ENCODE data around the gene SNX20. TPM values are rescaled to one million over a fixed set of nuclear protein-coding genes. Genes with fewer than 3 reads are reported as not detected.

Gene SNX20
- total and polyA plus RNA-seq, 2 of the 13 experiments (the other 11 are each of a cell fraction or from before 2014, with no cell fraction given) = not detected

DNA sequence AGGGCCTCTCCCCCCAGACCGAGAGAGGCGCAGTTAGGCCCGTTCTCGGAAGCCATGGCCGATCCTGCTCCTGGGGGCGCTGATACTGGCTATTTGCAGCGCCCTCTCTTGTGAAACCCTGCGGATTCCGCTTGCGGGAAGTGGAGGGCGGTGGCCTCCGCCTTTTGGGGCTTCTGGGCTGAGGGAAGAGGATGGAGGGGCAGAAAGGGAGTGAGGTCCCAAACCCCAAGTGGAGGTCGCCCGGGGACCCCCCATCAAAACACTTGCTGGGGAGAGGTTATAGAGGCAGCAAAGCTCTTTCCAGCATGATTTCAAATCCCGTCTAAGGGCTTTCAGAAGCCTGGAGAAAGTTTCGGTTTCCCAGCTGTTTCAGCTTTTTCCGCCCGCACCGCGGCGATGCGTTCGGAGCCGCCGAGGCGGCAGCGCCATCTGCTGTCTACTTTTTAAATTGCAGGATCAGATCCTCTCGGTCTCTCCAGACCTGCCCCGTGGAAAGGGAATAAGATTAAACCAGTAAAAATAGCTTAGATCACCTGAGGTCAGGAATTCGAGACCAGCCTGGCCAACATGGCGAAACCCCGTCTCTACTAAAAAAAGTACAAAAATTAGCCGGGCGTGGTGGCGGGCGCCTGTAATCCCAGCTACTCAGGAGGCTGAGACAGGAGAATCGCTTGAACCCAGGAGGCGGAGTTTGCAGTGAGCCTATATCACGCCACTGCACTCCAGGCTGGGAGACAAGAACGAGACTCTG, 15.8 kb downstream of the SNX20 start (continued):
- TF ChIP-seq, protein P1, sequence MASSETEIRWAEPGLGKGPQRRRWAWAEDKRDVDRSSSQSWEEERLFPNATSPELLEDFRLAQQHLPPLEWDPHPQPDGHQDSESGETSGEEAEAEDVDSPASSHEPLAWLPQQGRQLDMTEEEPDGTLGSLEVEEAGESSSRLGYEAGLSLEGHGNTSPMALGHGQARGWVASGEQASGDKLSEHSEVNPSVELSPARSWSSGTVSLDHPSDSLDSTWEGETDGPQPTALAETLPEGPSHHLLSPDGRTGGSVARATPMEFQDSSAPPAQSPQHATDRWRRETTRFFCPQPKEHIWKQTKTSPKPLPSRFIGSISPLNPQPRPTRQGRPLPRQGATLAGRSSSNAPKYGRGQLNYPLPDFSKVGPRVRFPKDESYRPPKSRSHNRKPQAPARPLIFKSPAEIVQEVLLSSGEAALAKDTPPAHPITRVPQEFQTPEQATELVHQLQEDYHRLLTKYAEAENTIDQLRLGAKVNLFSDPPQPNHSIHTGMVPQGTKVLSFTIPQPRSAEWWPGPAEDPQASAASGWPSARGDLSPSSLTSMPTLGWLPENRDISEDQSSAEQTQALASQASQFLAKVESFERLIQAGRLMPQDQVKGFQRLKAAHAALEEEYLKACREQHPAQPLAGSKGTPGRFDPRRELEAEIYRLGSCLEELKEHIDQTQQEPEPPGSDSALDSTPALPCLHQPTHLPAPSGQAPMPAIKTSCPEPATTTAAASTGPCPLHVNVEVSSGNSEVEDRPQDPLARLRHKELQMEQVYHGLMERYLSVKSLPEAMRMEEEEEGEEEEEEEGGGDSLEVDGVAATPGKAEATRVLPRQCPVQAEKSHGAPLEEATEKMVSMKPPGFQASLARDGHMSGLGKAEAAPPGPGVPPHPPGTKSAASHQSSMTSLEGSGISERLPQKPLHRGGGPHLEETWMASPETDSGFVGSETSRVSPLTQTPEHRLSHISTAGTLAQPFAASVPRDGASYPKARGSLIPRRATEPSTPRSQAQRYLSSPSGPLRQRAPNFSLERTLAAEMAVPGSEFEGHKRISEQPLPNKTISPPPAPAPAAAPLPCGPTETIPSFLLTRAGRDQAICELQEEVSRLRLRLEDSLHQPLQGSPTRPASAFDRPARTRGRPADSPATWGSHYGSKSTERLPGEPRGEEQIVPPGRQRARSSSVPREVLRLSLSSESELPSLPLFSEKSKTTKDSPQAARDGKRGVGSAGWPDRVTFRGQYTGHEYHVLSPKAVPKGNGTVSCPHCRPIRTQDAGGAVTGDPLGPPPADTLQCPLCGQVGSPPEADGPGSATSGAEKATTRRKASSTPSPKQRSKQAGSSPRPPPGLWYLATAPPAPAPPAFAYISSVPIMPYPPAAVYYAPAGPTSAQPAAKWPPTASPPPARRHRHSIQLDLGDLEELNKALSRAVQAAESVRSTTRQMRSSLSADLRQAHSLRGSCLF (CRISPR knock-in tag; IDR thresholded peaks at IDR 0.05; ENCODE audit: borderline replicate concordance) = no peak
- TF ChIP-seq RCOR2 (CRISPR knock-in tag; IDR thresholded peaks at IDR 0.05) (peak; percentile 14; the same call in 1 of the 2 replicates), SMC3 (IDR thresholded peaks at IDR 0.05; ENCODE audit: low read length) (peak; percentile 70), ERF (CRISPR knock-in tag; IDR thresholded peaks at IDR 0.05) (no peak), HES4 (CRISPR knock-in tag; IDR thresholded peaks at IDR 0.05; ENCODE audit: borderline replicate concordance) (no peak), PPARG (CRISPR knock-in tag; conservative IDR thresholded peaks at IDR 0.05) (peak; percentile 60), CHD2 (IDR thresholded peaks at IDR 0.05; ENCODE audit: low read depth, low read length) (no peak), MED13 (CRISPR knock-in tag; IDR thresholded peaks at IDR 0.05) (no peak), LCORL (IDR thresholded peaks at IDR 0.05) (no peak), LCORL (CRISPR knock-in tag; IDR thresholded peaks at IDR 0.05) (peak; percentile 50; the same call in 1 of the 2 replicates), BRD4 (CRISPR knock-in tag; IDR thresholded peaks at IDR 0.05) (no peak)
- TF ChIP-seq, protein P2, sequence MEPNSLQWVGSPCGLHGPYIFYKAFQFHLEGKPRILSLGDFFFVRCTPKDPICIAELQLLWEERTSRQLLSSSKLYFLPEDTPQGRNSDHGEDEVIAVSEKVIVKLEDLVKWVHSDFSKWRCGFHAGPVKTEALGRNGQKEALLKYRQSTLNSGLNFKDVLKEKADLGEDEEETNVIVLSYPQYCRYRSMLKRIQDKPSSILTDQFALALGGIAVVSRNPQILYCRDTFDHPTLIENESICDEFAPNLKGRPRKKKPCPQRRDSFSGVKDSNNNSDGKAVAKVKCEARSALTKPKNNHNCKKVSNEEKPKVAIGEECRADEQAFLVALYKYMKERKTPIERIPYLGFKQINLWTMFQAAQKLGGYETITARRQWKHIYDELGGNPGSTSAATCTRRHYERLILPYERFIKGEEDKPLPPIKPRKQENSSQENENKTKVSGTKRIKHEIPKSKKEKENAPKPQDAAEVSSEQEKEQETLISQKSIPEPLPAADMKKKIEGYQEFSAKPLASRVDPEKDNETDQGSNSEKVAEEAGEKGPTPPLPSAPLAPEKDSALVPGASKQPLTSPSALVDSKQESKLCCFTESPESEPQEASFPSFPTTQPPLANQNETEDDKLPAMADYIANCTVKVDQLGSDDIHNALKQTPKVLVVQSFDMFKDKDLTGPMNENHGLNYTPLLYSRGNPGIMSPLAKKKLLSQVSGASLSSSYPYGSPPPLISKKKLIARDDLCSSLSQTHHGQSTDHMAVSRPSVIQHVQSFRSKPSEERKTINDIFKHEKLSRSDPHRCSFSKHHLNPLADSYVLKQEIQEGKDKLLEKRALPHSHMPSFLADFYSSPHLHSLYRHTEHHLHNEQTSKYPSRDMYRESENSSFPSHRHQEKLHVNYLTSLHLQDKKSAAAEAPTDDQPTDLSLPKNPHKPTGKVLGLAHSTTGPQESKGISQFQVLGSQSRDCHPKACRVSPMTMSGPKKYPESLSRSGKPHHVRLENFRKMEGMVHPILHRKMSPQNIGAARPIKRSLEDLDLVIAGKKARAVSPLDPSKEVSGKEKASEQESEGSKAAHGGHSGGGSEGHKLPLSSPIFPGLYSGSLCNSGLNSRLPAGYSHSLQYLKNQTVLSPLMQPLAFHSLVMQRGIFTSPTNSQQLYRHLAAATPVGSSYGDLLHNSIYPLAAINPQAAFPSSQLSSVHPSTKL (CRISPR knock-in tag; IDR thresholded peaks at IDR 0.05) = peak; percentile 24; the same call in 1 of the 2 replicates
- TF ChIP-seq, protein P3, sequence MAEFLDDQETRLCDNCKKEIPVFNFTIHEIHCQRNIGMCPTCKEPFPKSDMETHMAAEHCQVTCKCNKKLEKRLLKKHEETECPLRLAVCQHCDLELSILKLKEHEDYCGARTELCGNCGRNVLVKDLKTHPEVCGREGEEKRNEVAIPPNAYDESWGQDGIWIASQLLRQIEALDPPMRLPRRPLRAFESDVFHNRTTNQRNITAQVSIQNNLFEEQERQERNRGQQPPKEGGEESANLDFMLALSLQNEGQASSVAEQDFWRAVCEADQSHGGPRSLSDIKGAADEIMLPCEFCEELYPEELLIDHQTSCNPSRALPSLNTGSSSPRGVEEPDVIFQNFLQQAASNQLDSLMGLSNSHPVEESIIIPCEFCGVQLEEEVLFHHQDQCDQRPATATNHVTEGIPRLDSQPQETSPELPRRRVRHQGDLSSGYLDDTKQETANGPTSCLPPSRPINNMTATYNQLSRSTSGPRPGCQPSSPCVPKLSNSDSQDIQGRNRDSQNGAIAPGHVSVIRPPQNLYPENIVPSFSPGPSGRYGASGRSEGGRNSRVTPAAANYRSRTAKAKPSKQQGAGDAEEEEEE (CRISPR knock-in tag; IDR thresholded peaks at IDR 0.05; ENCODE audit: borderline replicate concordance) = no peak
- TF ChIP-seq, protein P4, sequence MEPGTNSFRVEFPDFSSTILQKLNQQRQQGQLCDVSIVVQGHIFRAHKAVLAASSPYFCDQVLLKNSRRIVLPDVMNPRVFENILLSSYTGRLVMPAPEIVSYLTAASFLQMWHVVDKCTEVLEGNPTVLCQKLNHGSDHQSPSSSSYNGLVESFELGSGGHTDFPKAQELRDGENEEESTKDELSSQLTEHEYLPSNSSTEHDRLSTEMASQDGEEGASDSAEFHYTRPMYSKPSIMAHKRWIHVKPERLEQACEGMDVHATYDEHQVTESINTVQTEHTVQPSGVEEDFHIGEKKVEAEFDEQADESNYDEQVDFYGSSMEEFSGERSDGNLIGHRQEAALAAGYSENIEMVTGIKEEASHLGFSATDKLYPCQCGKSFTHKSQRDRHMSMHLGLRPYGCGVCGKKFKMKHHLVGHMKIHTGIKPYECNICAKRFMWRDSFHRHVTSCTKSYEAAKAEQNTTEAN (CRISPR knock-in tag; conservative IDR thresholded peaks at IDR 0.05) = no peak
- TF ChIP-seq, protein P5, sequence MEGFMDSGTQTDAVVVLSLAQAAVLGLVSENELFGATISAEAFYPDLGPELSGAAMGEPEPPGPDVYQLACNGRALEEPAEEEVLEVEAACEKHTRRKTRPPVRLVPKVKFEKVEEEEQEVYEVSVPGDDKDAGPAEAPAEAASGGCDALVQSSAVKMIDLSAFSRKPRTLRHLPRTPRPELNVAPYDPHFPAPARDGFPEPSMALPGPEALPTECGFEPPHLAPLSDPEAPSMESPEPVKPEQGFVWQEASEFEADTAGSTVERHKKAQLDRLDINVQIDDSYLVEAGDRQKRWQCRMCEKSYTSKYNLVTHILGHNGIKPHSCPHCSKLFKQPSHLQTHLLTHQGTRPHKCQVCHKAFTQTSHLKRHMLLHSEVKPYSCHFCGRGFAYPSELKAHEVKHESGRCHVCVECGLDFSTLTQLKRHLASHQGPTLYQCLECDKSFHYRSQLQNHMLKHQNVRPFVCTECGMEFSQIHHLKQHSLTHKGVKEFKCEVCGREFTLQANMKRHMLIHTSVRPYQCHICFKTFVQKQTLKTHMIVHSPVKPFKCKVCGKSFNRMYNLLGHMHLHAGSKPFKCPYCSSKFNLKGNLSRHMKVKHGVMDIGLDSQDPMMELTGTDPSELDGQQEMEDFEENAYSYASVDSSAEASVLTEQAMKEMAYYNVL (CRISPR knock-in tag; IDR thresholded peaks at IDR 0.05; ENCODE audit: borderline replicate concordance) = 0 out of 2 replicates have a peak, but pooled peaks have one; percentile 21

Data from HepG2 (cell line).